Measurements from ENCODE around the gene NRTN. TPM values are rescaled to one million over a fixed set of nuclear protein-coding genes. Genes with fewer than 3 reads are reported as not detected.

The NRTN gene
- total RNA-seq, 6 donors from 2014 or later = 0.77 to 13.3 (median 4.5) TPM

GRCh38 chr19:5832061-5832460 is 27.2 kb downstream of the NRTN start:
- H3K9me3 ChIP-seq = no peaks in the 10 kb centered on the region
- ATAC-seq (ENCODE audit: low FRiP score in 2 of 2) (no peak), DNase-seq (no peak)
- no peaks in the 10 kb centered on the region for H3K36me3 ChIP-seq
- WGBS, 2 donors = 84% methylated on average over 21 to 22 of the region's 22 CpGs
- peaks cover 0 to 7% (median 3%) of the 10 kb centered on the region in 4 donors for H3K27me3 ChIP-seq
- no peak for TF ChIP-seq POLR2AphosphoS5 (IDR thresholded peaks at IDR 0.05)
- no peak for TF ChIP-seq CTCF (IDR thresholded peaks at IDR 0.05)
- no peak for TF ChIP-seq POLR2A (IDR thresholded peaks at IDR 0.05)
- TF ChIP-seq EP300 (IDR thresholded peaks at IDR 0.05) = no peak
- H3K4me3 ChIP-seq = no peak overlapping the region
- peaks cover 7 to 23% (median 15%) of the 10 kb centered on the region in 4 donors for H3K4me1 ChIP-seq
- no peak overlapping the region for H3K27ac ChIP-seq

- no peak for ATAC-seq (ENCODE audit: low FRiP score in 2 of 2)
- WGBS, 2 donors = 86 to 87% methylated on average over 5 to 6 of the region's 6 CpGs
- no peak overlapping the region for H3K4me3 ChIP-seq
- peaks cover 0 to 7% (median 3%) of the 10 kb centered on the region in 4 donors for H3K27me3 ChIP-seq
- H3K9me3 ChIP-seq = no peaks in the 10 kb centered on the region
- TF ChIP-seq POLR2AphosphoS5 (IDR thresholded peaks at IDR 0.05) (no peak), POLR2A (IDR thresholded peaks at IDR 0.05) (no peak), EP300 (IDR thresholded peaks at IDR 0.05) (no peak), CTCF (IDR thresholded peaks at IDR 0.05) (no peak)
- no peak for DNase-seq
- no peaks in the 10 kb centered on the region for H3K36me3 ChIP-seq
- H3K27ac ChIP-seq = no peak overlapping the region
- peaks cover 7 to 17% (median 13%) of the 10 kb centered on the region in 4 donors for H3K4me1 ChIP-seq
Measured at GRCh38 chr19:5832527-5833216, 27.8 kb downstream of the NRTN start.

GRCh38 chr19:5837761-5838352 is 33.0 kb downstream of the NRTN start:
- no peak overlapping the region for H3K27ac ChIP-seq
- no peak for TF ChIP-seq EP300 (IDR thresholded peaks at IDR 0.05)
- no peak for TF ChIP-seq CTCF (IDR thresholded peaks at IDR 0.05)
- TF ChIP-seq POLR2A (IDR thresholded peaks at IDR 0.05) = no peak
- no peak for TF ChIP-seq POLR2AphosphoS5 (IDR thresholded peaks at IDR 0.05)
- 39 to 42% methylated on average over 15 of the region's 15 CpGs for WGBS, 2 donors
- DNase-seq = no peak
- no peak overlapping the region for H3K4me3 ChIP-seq
- no peaks in the 10 kb centered on the region for H3K36me3 ChIP-seq
- no peak for ATAC-seq (ENCODE audit: low FRiP score in 2 of 2)
- H3K9me3 ChIP-seq = no peaks in the 10 kb centered on the region
- H3K4me1 ChIP-seq = no peaks in the 10 kb centered on the region
- no peaks in the 10 kb centered on the region for H3K27me3 ChIP-seq

- Histone ChIP-seq H3K36me3 (no peaks in the 10 kb centered on the region), H3K4me3 (no peak overlapping the region), H3K27ac (no peak overlapping the region), H3K4me1 (no peaks in the 10 kb centered on the region), H3K9me3 (no peaks in the 10 kb centered on the region), H3K27me3 (no peaks in the 10 kb centered on the region)
- DNase-seq (no peak), ATAC-seq (ENCODE audit: low FRiP score in 2 of 2) (no peak)
- TF ChIP-seq EP300 (IDR thresholded peaks at IDR 0.05) (no peak), POLR2A (IDR thresholded peaks at IDR 0.05) (no peak)
- WGBS, 2 donors = 45 to 78% methylated on average over 6 to 20 of the region's 20 CpGs
Measured at GRCh38 chr19:5838353-5839064, 33.6 kb downstream of the NRTN start.
